ENCODE measurements around the gene STARD4. TPM values are rescaled to one million over a fixed set of nuclear protein-coding genes. Genes with fewer than 3 reads are reported as not detected.
A peak's percentile ranks its signal among the peaks of the same experiment; 100 is the strongest.

Gene STARD4
- total RNA-seq, 1 donor from 2014 or later, result 35.6 TPM

DNA sequence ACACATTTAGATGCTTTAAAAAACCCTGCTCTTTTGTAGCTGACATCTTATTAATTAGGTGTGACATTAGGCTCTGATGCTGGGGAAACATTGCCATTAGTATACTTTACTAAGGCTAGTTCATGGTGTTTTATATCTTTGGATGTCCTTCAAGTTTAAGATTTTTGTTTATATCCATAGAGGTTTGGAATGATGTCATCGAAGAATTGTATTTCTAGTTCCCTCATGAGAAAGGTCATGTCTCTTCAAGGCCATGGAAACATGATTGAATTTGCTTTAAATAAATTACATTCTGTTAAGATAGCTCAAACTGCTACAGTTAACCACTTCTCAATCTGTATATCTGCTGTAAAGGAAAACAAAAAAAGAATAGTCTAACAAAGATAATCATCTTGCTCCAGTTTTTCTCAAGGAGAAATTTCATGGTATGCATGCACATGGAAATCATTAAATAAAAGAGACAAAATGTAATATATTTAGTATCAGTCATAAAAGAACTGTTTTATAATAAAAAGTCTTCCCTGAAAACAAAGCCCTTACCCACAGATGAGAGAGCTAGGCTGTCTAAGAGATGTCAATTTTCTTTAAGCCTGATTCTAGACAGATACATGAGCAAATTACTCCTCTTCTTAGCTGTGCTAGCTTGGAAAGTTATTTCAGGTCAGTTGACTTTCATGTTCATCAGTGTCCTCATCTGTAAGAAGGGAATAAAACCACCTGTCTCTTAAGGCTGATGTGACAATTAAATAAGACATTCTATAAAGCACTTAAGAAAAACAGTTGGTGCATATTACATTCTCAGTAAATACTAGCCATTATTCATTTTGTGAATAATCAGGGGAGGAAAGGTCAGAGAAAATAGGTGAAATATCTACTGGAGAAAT lies 25.0 kb upstream of the STARD4 start:
- Mint-ChIP-seq H3K36me3 (ENCODE audit: insufficient read depth) (no peaks in the 10 kb centered on the region), H3K27ac (no peak overlapping the region), H3K9me3 (ENCODE audit: low read depth) (peaks cover 7% of the 10 kb centered on the region), H3K4me3 (ENCODE audit: low read depth) (no peak overlapping the region), H3K4me1 (ENCODE audit: low read depth) (no peaks in the 10 kb centered on the region), H3K27me3 (peaks cover 35% of the 10 kb centered on the region)
- DNase-seq (ENCODE audit: low spot score, unreplicated experiment), result no peak
- TF ChIP-seq, protein P1, sequence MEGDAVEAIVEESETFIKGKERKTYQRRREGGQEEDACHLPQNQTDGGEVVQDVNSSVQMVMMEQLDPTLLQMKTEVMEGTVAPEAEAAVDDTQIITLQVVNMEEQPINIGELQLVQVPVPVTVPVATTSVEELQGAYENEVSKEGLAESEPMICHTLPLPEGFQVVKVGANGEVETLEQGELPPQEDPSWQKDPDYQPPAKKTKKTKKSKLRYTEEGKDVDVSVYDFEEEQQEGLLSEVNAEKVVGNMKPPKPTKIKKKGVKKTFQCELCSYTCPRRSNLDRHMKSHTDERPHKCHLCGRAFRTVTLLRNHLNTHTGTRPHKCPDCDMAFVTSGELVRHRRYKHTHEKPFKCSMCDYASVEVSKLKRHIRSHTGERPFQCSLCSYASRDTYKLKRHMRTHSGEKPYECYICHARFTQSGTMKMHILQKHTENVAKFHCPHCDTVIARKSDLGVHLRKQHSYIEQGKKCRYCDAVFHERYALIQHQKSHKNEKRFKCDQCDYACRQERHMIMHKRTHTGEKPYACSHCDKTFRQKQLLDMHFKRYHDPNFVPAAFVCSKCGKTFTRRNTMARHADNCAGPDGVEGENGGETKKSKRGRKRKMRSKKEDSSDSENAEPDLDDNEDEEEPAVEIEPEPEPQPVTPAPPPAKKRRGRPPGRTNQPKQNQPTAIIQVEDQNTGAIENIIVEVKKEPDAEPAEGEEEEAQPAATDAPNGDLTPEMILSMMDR (IDR thresholded peaks at IDR 0.05; ENCODE audit: unreplicated experiment), result no peak

DNA sequence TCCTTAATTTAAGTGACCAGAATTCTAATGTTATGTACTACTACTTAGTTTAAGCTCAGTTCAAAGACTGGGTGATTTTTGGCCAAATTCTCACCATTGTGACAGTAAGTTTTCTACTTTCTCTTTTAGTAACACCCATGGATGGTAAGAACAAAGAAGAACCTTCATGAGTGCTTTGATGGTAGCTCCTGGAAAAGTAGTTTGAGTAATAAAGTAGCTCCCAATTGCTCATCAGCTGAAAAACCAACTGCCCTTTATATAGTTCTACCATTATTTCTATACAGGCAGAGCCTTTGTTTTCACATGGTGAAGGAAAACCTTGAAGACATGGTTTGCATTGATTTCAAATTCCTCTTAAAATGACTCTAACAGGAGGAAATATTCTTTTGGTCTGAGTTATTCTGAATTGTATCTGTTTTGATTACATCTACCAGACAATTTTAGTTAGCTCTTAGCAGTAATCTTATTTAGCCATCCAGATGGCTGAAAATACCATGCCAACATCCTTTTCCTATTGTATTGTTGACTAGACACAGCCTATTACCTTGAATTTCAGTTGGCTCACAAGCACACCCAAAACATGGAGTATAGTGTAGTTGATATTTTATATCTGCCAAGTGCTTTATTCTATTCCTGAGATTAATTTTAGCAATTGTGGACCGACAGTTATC lies 23.7 kb upstream of the STARD4 start:
- Mint-ChIP-seq H3K9me3 (ENCODE audit: low read depth) (peaks cover 7% of the 10 kb centered on the region), H3K36me3 (ENCODE audit: insufficient read depth) (no peaks in the 10 kb centered on the region), H3K27me3 (peaks cover 27% of the 10 kb centered on the region), H3K4me3 (ENCODE audit: low read depth) (no peak overlapping the region), H3K4me1 (ENCODE audit: low read depth) (no peaks in the 10 kb centered on the region), H3K27ac (no peak overlapping the region)
- DNase-seq (ENCODE audit: low spot score, unreplicated experiment), result no peak
- TF ChIP-seq, protein P1 (IDR thresholded peaks at IDR 0.05; ENCODE audit: unreplicated experiment), result no peak

DNA sequence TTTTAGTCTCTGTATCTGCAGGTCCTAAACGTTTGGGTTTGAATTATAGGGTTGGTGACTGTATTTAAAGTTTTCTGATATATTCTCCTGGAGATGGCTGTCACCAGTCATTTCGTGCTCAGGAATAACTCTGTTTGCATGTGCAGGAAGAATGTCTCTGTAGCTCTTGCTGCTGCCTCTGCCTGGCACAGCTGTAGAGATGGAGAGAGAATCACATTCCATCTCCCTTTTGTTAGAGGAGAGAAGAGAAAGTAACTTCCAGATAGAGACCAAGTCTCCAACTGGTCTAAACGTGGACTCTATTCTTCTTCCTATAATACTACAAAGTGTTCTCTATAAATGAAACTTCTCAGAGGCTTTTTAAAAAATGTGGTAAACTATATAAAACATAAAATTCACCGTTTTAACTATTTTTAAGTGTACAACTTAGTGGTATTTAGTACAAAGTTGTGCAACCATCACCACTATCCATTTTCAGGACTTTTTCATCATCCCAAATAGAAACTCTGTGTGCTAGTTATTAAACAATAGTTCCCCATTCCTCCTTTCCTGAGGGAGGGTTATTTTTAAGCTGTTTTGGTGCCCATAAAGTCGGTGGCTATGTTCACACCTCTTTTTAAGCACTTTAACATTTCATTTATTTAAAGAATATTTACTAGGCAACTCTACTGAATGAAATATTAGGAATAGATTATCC lies 20.7 kb upstream of the STARD4 start:
- DNase-seq (ENCODE audit: low spot score, unreplicated experiment), result no peak
- Mint-ChIP-seq H3K4me3 (ENCODE audit: low read depth) (no peak overlapping the region), H3K27me3 (peaks cover 17% of the 10 kb centered on the region), H3K4me1 (ENCODE audit: low read depth) (no peaks in the 10 kb centered on the region), H3K36me3 (ENCODE audit: insufficient read depth) (no peaks in the 10 kb centered on the region), H3K27ac (peak overlapping the region; percentile 27), H3K9me3 (ENCODE audit: low read depth) (peaks cover 7% of the 10 kb centered on the region)
- TF ChIP-seq, protein P1 (IDR thresholded peaks at IDR 0.05; ENCODE audit: unreplicated experiment), result no peak

DNA sequence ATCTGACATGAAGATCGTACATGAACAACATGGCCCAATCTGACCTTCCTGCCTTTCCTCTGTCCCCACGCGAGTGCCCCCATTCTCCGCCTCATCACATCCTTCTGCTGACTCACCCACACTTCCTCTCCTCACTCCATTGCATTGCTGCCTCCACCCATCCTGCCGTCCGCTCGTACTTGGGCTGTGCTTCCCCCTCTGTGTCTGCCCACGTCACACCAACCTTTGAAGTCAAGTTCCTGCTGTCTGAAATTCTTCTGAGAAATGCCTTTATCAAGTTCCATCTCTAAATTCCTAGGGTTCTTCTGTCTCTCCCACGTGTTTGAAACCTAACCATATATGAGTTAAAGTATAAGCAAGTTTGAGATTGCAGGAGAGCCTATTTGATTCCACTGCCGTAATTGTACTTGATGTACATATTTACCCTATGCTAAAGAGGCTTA lies 18.0 kb upstream of the STARD4 start:
- Mint-ChIP-seq H3K4me3 (ENCODE audit: low read depth) (no peak overlapping the region), H3K36me3 (ENCODE audit: insufficient read depth) (no peaks in the 10 kb centered on the region), H3K4me1 (ENCODE audit: low read depth) (no peaks in the 10 kb centered on the region), H3K27ac (no peak overlapping the region), H3K9me3 (ENCODE audit: low read depth) (peaks cover 7% of the 10 kb centered on the region), H3K27me3 (peaks cover 11% of the 10 kb centered on the region)
- no peak for DNase-seq (ENCODE audit: low spot score, unreplicated experiment)
- TF ChIP-seq, protein P1 (IDR thresholded peaks at IDR 0.05; ENCODE audit: unreplicated experiment), result no peak

DNA sequence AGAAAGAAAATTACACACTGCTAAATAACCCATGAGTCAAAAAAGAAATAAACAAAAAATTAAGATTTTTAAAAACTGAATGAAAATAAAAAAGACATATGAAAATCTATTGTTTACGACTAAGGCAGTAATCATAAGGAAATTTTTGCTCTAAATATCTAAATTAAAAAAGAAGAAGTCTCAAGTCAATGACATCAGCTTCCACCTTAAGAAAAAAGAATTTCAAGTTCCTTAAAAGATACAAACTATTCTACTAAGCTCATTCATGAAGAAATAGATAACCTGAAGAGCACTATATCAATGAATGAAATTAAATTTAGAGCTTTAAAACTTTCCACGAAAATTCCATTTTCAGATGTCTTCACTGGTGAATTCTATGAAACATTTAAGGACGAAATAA lies 15.7 kb upstream of the STARD4 start:
- TF ChIP-seq, protein P1 (IDR thresholded peaks at IDR 0.05; ENCODE audit: unreplicated experiment), result no peak
- Mint-ChIP-seq H3K27ac (no peak overlapping the region), H3K27me3 (peaks cover 3% of the 10 kb centered on the region), H3K9me3 (ENCODE audit: low read depth) (no peaks in the 10 kb centered on the region), H3K4me1 (ENCODE audit: low read depth) (no peaks in the 10 kb centered on the region), H3K4me3 (ENCODE audit: low read depth) (no peak overlapping the region), H3K36me3 (ENCODE audit: insufficient read depth) (no peaks in the 10 kb centered on the region)
- DNase-seq (ENCODE audit: low spot score, unreplicated experiment), result no peak

Data from progenitor cell of endocrine pancreas (in vitro differentiated cells).